ENCODE results near the gene BCCIP.

The BCCIP gene

DNA sequence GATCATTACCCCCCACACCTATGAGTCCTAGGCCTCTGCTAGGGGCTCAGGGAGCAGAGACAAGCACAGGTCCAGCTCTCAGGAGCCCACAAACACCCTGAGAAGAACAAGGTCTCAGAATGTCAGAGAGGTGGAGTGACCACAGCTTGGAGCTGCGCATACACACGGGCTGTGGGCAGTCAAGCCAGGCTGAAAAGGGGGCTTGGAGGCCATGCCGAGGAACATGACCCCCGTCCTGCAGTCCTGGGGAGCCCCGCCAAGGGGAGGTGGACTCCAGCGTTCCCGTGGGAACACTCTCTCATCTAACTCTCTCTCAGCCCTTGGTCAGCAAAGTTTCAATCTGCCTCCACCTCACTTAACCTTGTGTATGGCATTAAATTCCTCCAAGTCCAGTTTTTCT, 39.9 kb upstream of the BCCIP start:
- ATAC-seq = no peak
- TF ChIP-seq, protein P1, sequence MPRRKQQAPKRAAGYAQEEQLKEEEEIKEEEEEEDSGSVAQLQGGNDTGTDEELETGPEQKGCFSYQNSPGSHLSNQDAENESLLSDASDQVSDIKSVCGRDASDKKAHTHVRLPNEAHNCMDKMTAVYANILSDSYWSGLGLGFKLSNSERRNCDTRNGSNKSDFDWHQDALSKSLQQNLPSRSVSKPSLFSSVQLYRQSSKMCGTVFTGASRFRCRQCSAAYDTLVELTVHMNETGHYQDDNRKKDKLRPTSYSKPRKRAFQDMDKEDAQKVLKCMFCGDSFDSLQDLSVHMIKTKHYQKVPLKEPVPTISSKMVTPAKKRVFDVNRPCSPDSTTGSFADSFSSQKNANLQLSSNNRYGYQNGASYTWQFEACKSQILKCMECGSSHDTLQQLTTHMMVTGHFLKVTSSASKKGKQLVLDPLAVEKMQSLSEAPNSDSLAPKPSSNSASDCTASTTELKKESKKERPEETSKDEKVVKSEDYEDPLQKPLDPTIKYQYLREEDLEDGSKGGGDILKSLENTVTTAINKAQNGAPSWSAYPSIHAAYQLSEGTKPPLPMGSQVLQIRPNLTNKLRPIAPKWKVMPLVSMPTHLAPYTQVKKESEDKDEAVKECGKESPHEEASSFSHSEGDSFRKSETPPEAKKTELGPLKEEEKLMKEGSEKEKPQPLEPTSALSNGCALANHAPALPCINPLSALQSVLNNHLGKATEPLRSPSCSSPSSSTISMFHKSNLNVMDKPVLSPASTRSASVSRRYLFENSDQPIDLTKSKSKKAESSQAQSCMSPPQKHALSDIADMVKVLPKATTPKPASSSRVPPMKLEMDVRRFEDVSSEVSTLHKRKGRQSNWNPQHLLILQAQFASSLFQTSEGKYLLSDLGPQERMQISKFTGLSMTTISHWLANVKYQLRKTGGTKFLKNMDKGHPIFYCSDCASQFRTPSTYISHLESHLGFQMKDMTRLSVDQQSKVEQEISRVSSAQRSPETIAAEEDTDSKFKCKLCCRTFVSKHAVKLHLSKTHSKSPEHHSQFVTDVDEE (CRISPR knock-in tag; IDR thresholded peaks at IDR 0.05) = no peak
- no peak for TF ChIP-seq RARB (CRISPR knock-in tag; IDR thresholded peaks at IDR 0.05)

DNA sequence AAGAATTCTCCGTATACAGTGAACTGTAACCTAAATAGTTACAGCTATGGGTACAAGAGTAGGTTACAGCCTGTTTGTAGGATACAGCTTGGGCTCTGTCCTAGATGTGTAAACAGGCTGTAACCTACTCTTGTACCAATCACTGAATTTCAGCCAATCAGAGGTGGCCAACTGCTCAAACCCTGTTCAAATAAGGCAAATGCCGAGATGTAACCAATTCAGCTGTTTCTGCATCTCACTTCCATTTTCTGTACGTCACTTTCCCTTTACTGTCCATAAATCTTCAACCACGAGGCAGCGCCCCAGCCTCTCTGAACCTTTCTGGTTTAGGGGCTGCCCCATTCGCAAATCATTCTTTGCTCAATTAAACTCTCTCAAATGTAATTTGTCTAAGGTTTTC, 39.4 kb upstream of the BCCIP start:
- TF ChIP-seq CSDC2 (CRISPR knock-in tag; IDR thresholded peaks at IDR 0.05) (no peak), ARNTL (CRISPR knock-in tag; IDR thresholded peaks at IDR 0.05; ENCODE audit: borderline replicate concordance, low read depth) (no peak), ZNF8 (CRISPR knock-in tag; IDR thresholded peaks at IDR 0.05) (no peak), PPARA (CRISPR knock-in tag; IDR thresholded peaks at IDR 0.05; ENCODE audit: borderline replicate concordance) (no peak), TOX (CRISPR knock-in tag; IDR thresholded peaks at IDR 0.05; ENCODE audit: borderline replicate concordance) (no peak), ZNF565 (CRISPR knock-in tag; conservative IDR thresholded peaks at IDR 0.05; ENCODE audit: low read depth) (no peak), OSR1 (CRISPR knock-in tag; IDR thresholded peaks at IDR 0.05) (no peak), ESRRG (CRISPR knock-in tag; IDR thresholded peaks at IDR 0.05) (no peak), CREB5 (CRISPR knock-in tag; IDR thresholded peaks at IDR 0.05; ENCODE audit: low read depth) (no peak), GLIS3 (CRISPR knock-in tag; IDR thresholded peaks at IDR 0.05) (no peak)
- no peak for ATAC-seq

GRCh38 chr10:125785791-125786190, 37.6 kb upstream of the BCCIP start:
- ATAC-seq = no peak
- TF ChIP-seq CREB5 (CRISPR knock-in tag; IDR thresholded peaks at IDR 0.05; ENCODE audit: low read depth) = no peak
- TF ChIP-seq, protein P2, sequence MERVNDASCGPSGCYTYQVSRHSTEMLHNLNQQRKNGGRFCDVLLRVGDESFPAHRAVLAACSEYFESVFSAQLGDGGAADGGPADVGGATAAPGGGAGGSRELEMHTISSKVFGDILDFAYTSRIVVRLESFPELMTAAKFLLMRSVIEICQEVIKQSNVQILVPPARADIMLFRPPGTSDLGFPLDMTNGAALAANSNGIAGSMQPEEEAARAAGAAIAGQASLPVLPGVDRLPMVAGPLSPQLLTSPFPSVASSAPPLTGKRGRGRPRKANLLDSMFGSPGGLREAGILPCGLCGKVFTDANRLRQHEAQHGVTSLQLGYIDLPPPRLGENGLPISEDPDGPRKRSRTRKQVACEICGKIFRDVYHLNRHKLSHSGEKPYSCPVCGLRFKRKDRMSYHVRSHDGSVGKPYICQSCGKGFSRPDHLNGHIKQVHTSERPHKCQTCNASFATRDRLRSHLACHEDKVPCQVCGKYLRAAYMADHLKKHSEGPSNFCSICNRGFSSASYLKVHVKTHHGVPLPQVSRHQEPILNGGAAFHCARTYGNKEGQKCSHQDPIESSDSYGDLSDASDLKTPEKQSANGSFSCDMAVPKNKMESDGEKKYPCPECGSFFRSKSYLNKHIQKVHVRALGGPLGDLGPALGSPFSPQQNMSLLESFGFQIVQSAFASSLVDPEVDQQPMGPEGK (CRISPR knock-in tag; IDR thresholded peaks at IDR 0.05; ENCODE audit: borderline replicate concordance) = no peak

- ATAC-seq = no peak
- TF ChIP-seq GLIS3 (CRISPR knock-in tag; IDR thresholded peaks at IDR 0.05) (no peak), ESRRG (CRISPR knock-in tag; IDR thresholded peaks at IDR 0.05) (no peak), CSDC2 (CRISPR knock-in tag; IDR thresholded peaks at IDR 0.05) (no peak), TOX (CRISPR knock-in tag; IDR thresholded peaks at IDR 0.05; ENCODE audit: borderline replicate concordance) (no peak), OSR1 (CRISPR knock-in tag; IDR thresholded peaks at IDR 0.05) (no peak), TCF4 (CRISPR knock-in tag; IDR thresholded peaks at IDR 0.05; ENCODE audit: borderline replicate concordance) (no peak), SNAI2 (CRISPR knock-in tag; IDR thresholded peaks at IDR 0.05) (no peak), ZC3H10 (CRISPR knock-in tag; IDR thresholded peaks at IDR 0.05) (no peak), ZFP30 (CRISPR knock-in tag; IDR thresholded peaks at IDR 0.05) (no peak), ZNF565 (CRISPR knock-in tag; conservative IDR thresholded peaks at IDR 0.05; ENCODE audit: low read depth) (no peak), ZNF70 (CRISPR knock-in tag; IDR thresholded peaks at IDR 0.05) (no peak), ARNTL (CRISPR knock-in tag; IDR thresholded peaks at IDR 0.05; ENCODE audit: borderline replicate concordance, low read depth) (no peak)
- TF ChIP-seq, protein P1 (CRISPR knock-in tag; IDR thresholded peaks at IDR 0.05) = no peak
These were observed 35.0 kb upstream of the BCCIP start for GRCh38 chr10:125788156-125789034.

Data from SK-N-SH treated with all-trans-retinoic acid at 6 μM for 48 hours (cell line).